Esophagus squamous epithelium (tissue), 5 donors: ENCODE results near the gene SYT1. TPM values are rescaled to one million over a fixed set of nuclear protein-coding genes. Genes with fewer than 3 reads are reported as not detected.

Experiments used
- DNase-seq: peaks from one replicate; lab custom pipeline; 2025; lab: John Stamatoyannopoulos, UW
- H3K27ac ChIP-seq, 4 donors: fragments of 200-600 bp; sonication (generic); one replicate each; pipeline ENCODE4 v1.5.1; 2016 to 2019; ENCODE audit warnings: mild to moderate bottlenecking in 1 of 4
- H3K27me3 ChIP-seq, 4 donors: fragments of 200-600 bp; sonication (generic); 1 replicate in 3 of 4; 2 replicates in 1 of 4; pipeline versions ENCODE4 v1.5.1 to v1.6.0; 2017 to 2021; ENCODE audit warnings: antibody characterized with exemption in 1 of 4
- H3K36me3 ChIP-seq, 3 donors: fragments of 200-600 bp; sonication (generic); one replicate each; pipeline ENCODE4 v1.5.1; 2016 to 2019
- H3K4me1 ChIP-seq, 3 donors: fragments of 200-600 bp; sonication (generic); one replicate each; pipeline ENCODE4 v1.5.1; 2017 to 2019
- H3K4me3 ChIP-seq, 4 donors: fragments of 200-600 bp; sonication (generic); 1 replicate in 3 of 4; 2 replicates in 1 of 4; pipeline ENCODE4 v1.5.1; 2016 to 2019; ENCODE audit warnings: mild to moderate bottlenecking in 2 of 4, moderate library complexity in 1 of 4
- H3K9me3 ChIP-seq, 3 donors: fragments of 200-600 bp; sonication (generic); one replicate each; pipeline ENCODE4 v1.5.1; 2016 to 2019
- POLR2A ChIP-seq, 4 donors: fragments of 450-650 bp; IDR thresholded peaks; one replicate each; pipeline ENCODE4 v1.6.1; 2017; ENCODE audit warnings: antibody characterized with exemption in 4 of 4, mild to moderate bottlenecking in 4 of 4, moderate library complexity in 3 of 4
- WGBS, 2 donors: methylation state at CpG; one replicate each; pipeline ENCODE4 v1.1.5; 2018; 5-methylcytosine and 5-hydroxymethylcytosine counted together
- intact Hi-C: fragments of 100-400 bp; cut with DNase I; formaldehyde crosslinking; loops from one replicate; pipeline ENCODE4 v1.15.0; 2022
- total RNA-seq, 4 donors: library from RNA; depleted of rRNA; stranded (reverse); fragments of >200 nt; gene quantifications; one replicate each; pipeline ENCODE4 v1.1.0, GENCODE V29; 2016
- TF ChIP-seq, protein P1 (sequence below), 6 experiments: fragments of 450-650 bp in 4 of 6; fragments of 200-600 bp in 2 of 6; sonication (generic) in 2 of 6; IDR thresholded peaks; one replicate each; pipeline ENCODE4 v1.5.1; 2016 to 2019; ENCODE audit warnings: antibody characterized with exemption in 6 of 6, mild to moderate bottlenecking in 4 of 6, moderate library complexity in 4 of 6
- donor health status: DM: yes; HTN: yes; CAD: no.

SYT1 gene
- total RNA-seq, 4 donors from 2014 or later, result 0.26 to 2.7 TPM; not detected in 2

DNA sequence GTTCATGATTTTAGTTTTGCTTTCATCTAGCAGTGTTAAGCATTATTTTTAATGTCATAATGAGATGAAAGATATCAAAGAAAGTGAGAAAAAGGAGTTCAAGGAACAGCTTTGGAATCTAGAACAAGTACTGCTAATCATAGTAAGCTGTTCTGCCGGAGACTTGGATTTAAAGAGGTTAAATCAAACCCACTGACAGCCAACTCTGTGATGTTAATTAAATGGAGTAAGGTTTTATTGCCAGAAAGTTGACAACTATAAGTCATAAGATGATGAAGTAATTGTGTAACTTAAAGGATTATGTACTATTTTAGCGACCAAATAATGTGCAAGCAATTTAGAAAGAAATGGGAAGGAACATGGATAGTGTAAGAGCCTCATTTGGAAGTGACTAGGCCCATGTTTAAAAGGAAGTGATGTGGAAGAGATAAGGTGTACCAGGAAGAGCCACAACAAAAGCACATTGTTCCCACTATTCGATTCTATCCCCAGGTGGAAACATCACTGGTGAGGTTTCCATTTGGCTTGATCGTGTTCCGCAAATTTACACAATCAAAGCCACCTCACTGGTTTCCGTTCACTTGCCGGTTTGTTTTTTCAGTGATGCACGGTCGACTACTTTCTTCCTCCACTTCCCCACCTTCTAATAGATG is 437.7 kb downstream of the SYT1 start:
- 53 to 56% methylated on average over 9 of the region's 9 CpGs for WGBS, 2 donors

DNA sequence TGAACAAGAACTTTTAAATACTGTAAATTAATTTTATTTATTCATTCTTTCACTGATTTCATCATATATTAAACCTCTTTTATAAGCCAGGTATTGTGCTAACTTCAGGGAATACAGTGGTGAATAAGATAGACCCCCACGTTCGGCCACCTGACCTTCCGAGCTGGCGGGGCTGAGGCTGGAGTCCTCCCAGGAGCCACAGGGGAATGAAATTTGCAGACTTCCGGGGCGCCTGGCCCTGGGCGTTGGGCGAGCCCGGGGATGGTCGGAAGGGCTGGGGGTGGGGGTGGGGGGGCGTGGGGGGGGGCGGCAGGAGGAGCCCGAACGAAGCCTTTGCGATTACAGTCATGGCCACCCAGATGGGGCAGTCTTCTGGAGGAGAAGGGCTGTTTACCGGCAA is 442.8 kb downstream of the SYT1 start:
- no peak overlapping the region for H3K4me3 ChIP-seq
- H3K27me3 ChIP-seq, result no peaks in the 10 kb centered on the region
- H3K36me3 ChIP-seq, result no peaks in the 10 kb centered on the region
- H3K27ac ChIP-seq, result no peak overlapping the region
- no peaks in the 10 kb centered on the region for H3K9me3 ChIP-seq
- intact Hi-C loops, result no loop called here
- H3K4me1 ChIP-seq, result no peaks in the 10 kb centered on the region
- no peak for TF ChIP-seq POLR2A (IDR thresholded peaks at IDR 0.05)
- TF ChIP-seq, protein P1, sequence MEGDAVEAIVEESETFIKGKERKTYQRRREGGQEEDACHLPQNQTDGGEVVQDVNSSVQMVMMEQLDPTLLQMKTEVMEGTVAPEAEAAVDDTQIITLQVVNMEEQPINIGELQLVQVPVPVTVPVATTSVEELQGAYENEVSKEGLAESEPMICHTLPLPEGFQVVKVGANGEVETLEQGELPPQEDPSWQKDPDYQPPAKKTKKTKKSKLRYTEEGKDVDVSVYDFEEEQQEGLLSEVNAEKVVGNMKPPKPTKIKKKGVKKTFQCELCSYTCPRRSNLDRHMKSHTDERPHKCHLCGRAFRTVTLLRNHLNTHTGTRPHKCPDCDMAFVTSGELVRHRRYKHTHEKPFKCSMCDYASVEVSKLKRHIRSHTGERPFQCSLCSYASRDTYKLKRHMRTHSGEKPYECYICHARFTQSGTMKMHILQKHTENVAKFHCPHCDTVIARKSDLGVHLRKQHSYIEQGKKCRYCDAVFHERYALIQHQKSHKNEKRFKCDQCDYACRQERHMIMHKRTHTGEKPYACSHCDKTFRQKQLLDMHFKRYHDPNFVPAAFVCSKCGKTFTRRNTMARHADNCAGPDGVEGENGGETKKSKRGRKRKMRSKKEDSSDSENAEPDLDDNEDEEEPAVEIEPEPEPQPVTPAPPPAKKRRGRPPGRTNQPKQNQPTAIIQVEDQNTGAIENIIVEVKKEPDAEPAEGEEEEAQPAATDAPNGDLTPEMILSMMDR (IDR thresholded peaks at IDR 0.05), result no peak
- DNase-seq, result no peak
- WGBS, 2 donors, result 90 to 93% methylated on average over 5 to 9 of the region's 16 CpGs

More for the DNA sequence above, 437.7 kb downstream of the SYT1 start:
- H3K36me3 ChIP-seq, result no peaks in the 10 kb centered on the region
- DNase-seq, result no peak
- H3K27me3 ChIP-seq, result no peaks in the 10 kb centered on the region
- intact Hi-C loops, result no loop called here
- H3K9me3 ChIP-seq, result no peaks in the 10 kb centered on the region
- TF ChIP-seq, protein P1 (IDR thresholded peaks at IDR 0.05), result no peak
- no peak for TF ChIP-seq POLR2A (IDR thresholded peaks at IDR 0.05)
- no peak overlapping the region for H3K4me3 ChIP-seq
- H3K4me1 ChIP-seq, result no peaks in the 10 kb centered on the region
- H3K27ac ChIP-seq, result no peak overlapping the region

DNA sequence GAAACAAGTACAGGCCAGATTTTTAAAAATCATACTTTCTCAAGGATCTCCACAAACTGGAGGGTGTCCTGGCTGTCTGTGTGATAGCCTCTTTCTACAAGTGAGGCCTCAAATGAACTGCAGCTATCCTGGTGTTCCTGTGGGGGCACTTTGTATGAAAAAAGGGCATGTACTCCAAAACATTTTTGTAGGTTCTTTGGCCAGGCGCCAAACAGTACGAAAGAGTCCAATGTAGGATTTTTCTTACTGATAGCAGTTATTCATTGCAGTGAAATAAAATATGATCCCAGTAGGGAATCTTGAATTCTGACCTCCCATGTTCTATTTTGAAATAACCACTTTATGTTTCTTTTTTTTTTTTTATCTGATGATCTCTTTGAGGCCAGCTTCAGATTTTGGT is 444.5 kb downstream of the SYT1 start:
- Histone ChIP-seq H3K4me1 (no peaks in the 10 kb centered on the region), H3K36me3 (no peaks in the 10 kb centered on the region), H3K27ac (no peak overlapping the region), H3K4me3 (no peak overlapping the region), H3K27me3 (no peaks in the 10 kb centered on the region), H3K9me3 (no peaks in the 10 kb centered on the region)
- 87 to 88% methylated on average over 2 of the region's 2 CpGs for WGBS, 2 donors
- TF ChIP-seq, protein P1 (IDR thresholded peaks at IDR 0.05), result no peak
- no peak for TF ChIP-seq POLR2A (IDR thresholded peaks at IDR 0.05)
- intact Hi-C loops, result no loop called here
- DNase-seq, result no peak

DNA sequence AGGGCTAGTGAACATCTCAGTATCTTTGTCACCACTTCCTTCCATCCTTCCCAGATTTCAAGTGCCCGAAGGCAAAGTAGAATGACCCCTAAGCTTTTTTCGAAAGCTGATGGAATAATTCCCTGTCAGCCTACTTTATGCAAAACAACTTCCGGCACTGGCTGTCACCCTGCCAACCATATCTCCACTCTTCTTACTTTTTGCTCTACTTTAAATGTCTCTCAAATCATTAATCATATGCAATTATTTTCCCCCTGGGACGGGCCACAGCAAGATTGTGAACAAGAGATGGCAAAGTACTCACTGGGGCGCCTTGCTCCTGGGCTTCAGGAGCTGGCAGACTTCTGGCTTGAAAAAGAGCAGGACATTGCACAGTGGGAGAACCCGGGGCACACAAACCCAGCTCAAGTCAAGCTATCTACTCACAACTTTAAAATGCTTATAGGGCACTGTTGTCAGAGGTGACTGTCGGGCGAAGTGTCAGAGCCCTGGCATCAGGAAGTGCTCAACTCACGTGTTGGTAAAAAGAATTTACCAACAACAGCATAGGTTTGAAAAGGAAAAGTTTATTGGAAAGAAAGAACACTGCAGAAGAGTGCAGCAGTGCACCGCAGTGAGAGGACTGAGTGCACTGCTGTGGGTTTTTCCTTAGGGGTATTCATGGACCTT is 452.7 kb downstream of the SYT1 start:
- Histone ChIP-seq H3K4me1 (no peaks in the 10 kb centered on the region), H3K27ac (no peak overlapping the region), H3K36me3 (no peaks in the 10 kb centered on the region), H3K9me3 (no peaks in the 10 kb centered on the region), H3K27me3 (no peaks in the 10 kb centered on the region), H3K4me3 (no peak overlapping the region)
- no peak for DNase-seq
- intact Hi-C loops, result no loop called here
- WGBS, 2 donors, result 42 to 56% methylated on average over 10 of the region's 10 CpGs
- no peak for TF ChIP-seq POLR2A (IDR thresholded peaks at IDR 0.05)
- TF ChIP-seq, protein P1 (IDR thresholded peaks at IDR 0.05), result no peak

- intact Hi-C loops, result no loop called here
- TF ChIP-seq, protein P1 (IDR thresholded peaks at IDR 0.05), result no peak
- no peak for TF ChIP-seq POLR2A (IDR thresholded peaks at IDR 0.05)
- Histone ChIP-seq H3K27ac (no peak overlapping the region), H3K9me3 (no peaks in the 10 kb centered on the region), H3K4me3 (no peak overlapping the region), H3K36me3 (no peaks in the 10 kb centered on the region), H3K4me1 (no peaks in the 10 kb centered on the region), H3K27me3 (no peaks in the 10 kb centered on the region)
- DNase-seq, result no peak
- WGBS, 2 donors, result 58 to 80% methylated on average over 1 of the region's 1 CpG
These were observed 458.3 kb downstream of the SYT1 start for GRCh38 chr12:79322905-79323304.
